Measurements from ENCODE around the gene THY1.

DNA sequence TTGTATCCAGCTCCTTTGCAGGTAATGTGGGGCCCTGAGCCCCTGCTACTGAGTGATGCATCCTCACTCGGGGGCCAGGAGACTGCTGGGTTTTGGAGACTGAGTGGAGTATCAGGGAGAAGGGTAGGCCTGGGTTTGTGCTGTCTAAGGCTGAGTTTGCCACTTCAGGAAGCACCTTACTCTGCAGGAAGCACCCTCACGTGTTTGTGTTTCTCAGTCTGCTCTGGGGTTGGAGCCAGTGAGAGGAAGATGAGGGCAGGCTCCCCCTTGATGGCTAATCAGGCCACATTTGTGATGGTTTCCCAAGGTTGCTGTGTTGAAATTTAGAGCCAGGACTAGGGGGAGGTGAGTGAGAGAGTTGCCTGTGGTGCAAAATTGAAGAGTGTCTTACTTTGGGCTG lies 13.7 kb upstream of the THY1 start:
- no peak for TF ChIP-seq POLR2A (IDR thresholded peaks at IDR 0.05; ENCODE audit: low read length)
- TF ChIP-seq GATA1 (IDR thresholded peaks at IDR 0.05; ENCODE audit: low read depth, low read length), result no peak

Measured in erythroblast (primary cell).